ENCODE results near the gene PRM1. TPM values are rescaled to one million over a fixed set of nuclear protein-coding genes. Genes with fewer than 3 reads are reported as not detected.
A peak's percentile ranks its signal among the peaks of the same experiment; 100 is the strongest.

PRM1 gene
- total and polyA plus RNA-seq, 2 of the 13 experiments (the other 11 are each of a cell fraction or from before 2014, with no cell fraction given), result not detected

- 0 out of 2 replicates have a peak, but pooled peaks have one; percentile 19 for TF ChIP-seq RBFOX2 (IDR thresholded peaks at IDR 0.05; ENCODE audit: low read depth, low read length)
- TF ChIP-seq, protein P1, sequence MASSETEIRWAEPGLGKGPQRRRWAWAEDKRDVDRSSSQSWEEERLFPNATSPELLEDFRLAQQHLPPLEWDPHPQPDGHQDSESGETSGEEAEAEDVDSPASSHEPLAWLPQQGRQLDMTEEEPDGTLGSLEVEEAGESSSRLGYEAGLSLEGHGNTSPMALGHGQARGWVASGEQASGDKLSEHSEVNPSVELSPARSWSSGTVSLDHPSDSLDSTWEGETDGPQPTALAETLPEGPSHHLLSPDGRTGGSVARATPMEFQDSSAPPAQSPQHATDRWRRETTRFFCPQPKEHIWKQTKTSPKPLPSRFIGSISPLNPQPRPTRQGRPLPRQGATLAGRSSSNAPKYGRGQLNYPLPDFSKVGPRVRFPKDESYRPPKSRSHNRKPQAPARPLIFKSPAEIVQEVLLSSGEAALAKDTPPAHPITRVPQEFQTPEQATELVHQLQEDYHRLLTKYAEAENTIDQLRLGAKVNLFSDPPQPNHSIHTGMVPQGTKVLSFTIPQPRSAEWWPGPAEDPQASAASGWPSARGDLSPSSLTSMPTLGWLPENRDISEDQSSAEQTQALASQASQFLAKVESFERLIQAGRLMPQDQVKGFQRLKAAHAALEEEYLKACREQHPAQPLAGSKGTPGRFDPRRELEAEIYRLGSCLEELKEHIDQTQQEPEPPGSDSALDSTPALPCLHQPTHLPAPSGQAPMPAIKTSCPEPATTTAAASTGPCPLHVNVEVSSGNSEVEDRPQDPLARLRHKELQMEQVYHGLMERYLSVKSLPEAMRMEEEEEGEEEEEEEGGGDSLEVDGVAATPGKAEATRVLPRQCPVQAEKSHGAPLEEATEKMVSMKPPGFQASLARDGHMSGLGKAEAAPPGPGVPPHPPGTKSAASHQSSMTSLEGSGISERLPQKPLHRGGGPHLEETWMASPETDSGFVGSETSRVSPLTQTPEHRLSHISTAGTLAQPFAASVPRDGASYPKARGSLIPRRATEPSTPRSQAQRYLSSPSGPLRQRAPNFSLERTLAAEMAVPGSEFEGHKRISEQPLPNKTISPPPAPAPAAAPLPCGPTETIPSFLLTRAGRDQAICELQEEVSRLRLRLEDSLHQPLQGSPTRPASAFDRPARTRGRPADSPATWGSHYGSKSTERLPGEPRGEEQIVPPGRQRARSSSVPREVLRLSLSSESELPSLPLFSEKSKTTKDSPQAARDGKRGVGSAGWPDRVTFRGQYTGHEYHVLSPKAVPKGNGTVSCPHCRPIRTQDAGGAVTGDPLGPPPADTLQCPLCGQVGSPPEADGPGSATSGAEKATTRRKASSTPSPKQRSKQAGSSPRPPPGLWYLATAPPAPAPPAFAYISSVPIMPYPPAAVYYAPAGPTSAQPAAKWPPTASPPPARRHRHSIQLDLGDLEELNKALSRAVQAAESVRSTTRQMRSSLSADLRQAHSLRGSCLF (CRISPR knock-in tag; IDR thresholded peaks at IDR 0.05; ENCODE audit: borderline replicate concordance), result no peak
- TF ChIP-seq SPEN (CRISPR knock-in tag; IDR thresholded peaks at IDR 0.05; ENCODE audit: low read depth), result no peak
- TF ChIP-seq ZC3H13 (CRISPR knock-in tag; IDR thresholded peaks at IDR 0.05), result no peak
- no peak for TF ChIP-seq MTA3 (CRISPR knock-in tag; IDR thresholded peaks at IDR 0.05)
- TF ChIP-seq, protein P2, sequence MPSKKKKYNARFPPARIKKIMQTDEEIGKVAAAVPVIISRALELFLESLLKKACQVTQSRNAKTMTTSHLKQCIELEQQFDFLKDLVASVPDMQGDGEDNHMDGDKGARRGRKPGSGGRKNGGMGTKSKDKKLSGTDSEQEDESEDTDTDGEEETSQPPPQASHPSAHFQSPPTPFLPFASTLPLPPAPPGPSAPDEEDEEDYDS (CRISPR knock-in tag; IDR thresholded peaks at IDR 0.05), result no peak
Observed at GRCh38 chr16:11252482-11252931, 28.6 kb downstream of the PRM1 start (continued).
